Heart left ventricle (tissue), 13 donors: Measurements from ENCODE around the gene MCC.

ENCODE experiments used
- POLR2A ChIP-seq, 2 donors: fragments of 450-650 bp; IDR thresholded peaks; one replicate each; pipeline ENCODE4 v1.6.1; 2017; ENCODE audit warnings: antibody characterized with exemption in 2 of 2, mild to moderate bottlenecking in 2 of 2, moderate library complexity in 2 of 2
- TF ChIP-seq, protein P1 (sequence below), 12 donors: fragments of 200-600 bp; sonication (generic) in 4 of 12; IDR thresholded peaks; one replicate each; pipeline versions ENCODE4 v1.5.0 to v1.8.0; 2018 to 2022; ENCODE audit warnings: antibody characterized with exemption in 12 of 12, mild to moderate bottlenecking in 5 of 12
- donor health status: ischemic (EF 13 %, LVEDD 7.1; RV severe dilation, severe dysfunction).
- donor health status: DM: no; HTN: yes; CAD: no.
- donor health status: DM: no; HTN: no; CAD: no.
- donor health status: ischemic (EF 25% LVEDD 6.9; RV normal size, moderate dysfunction).
- donor health status: ischemic (EF 25% LVEDD 5.7; RV mildly dilated, moderate dysfunction).
- donor health status: ischemic (EF 35%, LVEDD 5.7; RV mildly dilated, moderate dysfunction).
- donor health status: nonischemic (EF 11% LVEDD 7.7; RV severe dilation, severe dysfunction).
- donor health status: DM: yes; HTN: yes; CAD: no.
- donor health status: PGD.
- donor health status: ischemic (EF 29% LVEDD 5.4; RV normal size, mild dysfunction).
- donor health status: nonischemic (EF 23%, LVEDD 6.1; RV moderate dilation, normal function).

DNA sequence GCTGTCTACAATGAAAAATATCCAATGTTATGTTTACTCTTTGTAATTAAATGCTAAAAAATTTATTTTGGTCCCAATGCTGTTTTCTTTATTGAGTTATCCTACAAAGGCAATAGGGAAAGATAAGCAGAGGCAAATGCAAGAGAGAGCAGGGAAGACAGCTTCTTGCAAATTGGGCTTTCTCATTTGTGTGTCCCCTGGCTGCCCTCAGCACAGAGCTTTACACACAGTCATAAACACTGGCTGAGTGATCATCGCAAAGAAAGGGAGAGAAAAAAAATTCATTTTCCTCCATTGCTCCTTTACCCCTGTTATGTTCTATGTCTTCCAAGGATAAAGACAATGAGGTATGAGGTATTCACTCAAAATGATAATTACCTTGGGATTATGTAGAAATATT lies 51.1 kb downstream of the MCC start:
- TF ChIP-seq, protein P1, sequence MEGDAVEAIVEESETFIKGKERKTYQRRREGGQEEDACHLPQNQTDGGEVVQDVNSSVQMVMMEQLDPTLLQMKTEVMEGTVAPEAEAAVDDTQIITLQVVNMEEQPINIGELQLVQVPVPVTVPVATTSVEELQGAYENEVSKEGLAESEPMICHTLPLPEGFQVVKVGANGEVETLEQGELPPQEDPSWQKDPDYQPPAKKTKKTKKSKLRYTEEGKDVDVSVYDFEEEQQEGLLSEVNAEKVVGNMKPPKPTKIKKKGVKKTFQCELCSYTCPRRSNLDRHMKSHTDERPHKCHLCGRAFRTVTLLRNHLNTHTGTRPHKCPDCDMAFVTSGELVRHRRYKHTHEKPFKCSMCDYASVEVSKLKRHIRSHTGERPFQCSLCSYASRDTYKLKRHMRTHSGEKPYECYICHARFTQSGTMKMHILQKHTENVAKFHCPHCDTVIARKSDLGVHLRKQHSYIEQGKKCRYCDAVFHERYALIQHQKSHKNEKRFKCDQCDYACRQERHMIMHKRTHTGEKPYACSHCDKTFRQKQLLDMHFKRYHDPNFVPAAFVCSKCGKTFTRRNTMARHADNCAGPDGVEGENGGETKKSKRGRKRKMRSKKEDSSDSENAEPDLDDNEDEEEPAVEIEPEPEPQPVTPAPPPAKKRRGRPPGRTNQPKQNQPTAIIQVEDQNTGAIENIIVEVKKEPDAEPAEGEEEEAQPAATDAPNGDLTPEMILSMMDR (IDR thresholded peaks at IDR 0.05), result no peak
- no peak for TF ChIP-seq POLR2A (IDR thresholded peaks at IDR 0.05)
